ENCODE measurements around the gene WHRN.

The WHRN gene

DNA sequence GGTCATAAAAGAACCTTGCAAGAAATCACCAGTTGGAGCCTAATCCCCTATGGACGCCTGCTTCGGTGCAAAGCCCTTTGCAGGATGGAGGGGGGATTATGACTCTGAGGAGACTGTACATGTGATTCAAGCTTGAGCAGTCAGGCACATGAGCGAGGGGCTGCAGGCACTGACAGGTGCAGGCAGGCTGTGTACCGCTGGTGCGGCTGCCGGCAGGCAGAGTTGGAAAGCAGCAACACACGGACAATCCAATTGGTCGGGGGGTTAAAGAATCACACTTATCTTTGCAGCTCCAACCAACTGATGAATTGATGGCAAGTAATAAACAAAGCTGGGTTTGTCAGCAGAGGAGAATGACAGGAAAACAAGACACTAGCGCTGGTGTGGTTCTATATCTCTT is 5.7 kb downstream of the WHRN start:
- no CpG with 5 or more reads among the region's 9 CpGs for WGBS (ENCODE audit: extremely low coverage, insufficient coverage, insufficient read length)
- no peak overlapping the region for H3K4me3 ChIP-seq (ENCODE audit: low read depth, low read length)
- no peak overlapping the region for H2BK120ac ChIP-seq (ENCODE audit: insufficient read depth, low read length, poor library complexity)
- H3K14ac ChIP-seq (ENCODE audit: low read length), result no peak overlapping the region
- H3K23ac ChIP-seq (ENCODE audit: low read length), result no peak overlapping the region
- DNase-seq, result no peak
- no peak overlapping the region for H2BK5ac ChIP-seq (ENCODE audit: low read depth, low read length, poor library complexity)
- no peak overlapping the region for H2AK5ac ChIP-seq (ENCODE audit: low read length)
- H3K4me1 ChIP-seq (ENCODE audit: control insufficient read depth in 1 of 2, insufficient read depth in 2 of 2, low read length in 2 of 2), result peaks cover 2 to 15% of the 10 kb centered on the region in 2 experiments
- no peak overlapping the region for H2BK12ac ChIP-seq (ENCODE audit: low read length)
- no peak overlapping the region for H4K12ac ChIP-seq (ENCODE audit: low read depth, low read length)
- H3K9ac ChIP-seq (ENCODE audit: low read length), result no peak overlapping the region
- H2AFZ ChIP-seq (ENCODE audit: insufficient read depth, low read length, poor library complexity), result no peak overlapping the region
- H3K18ac ChIP-seq (ENCODE audit: low read length), result no peak overlapping the region
- no peak overlapping the region for H4K8ac ChIP-seq (ENCODE audit: low read depth, low read length)
- no peak overlapping the region for H3K27ac ChIP-seq (ENCODE audit: low read depth, low read length)
- H3K4ac ChIP-seq (ENCODE audit: low read depth, low read length), result no peak overlapping the region
- H3K36me3 ChIP-seq (ENCODE audit: control insufficient read depth in 1 of 2, insufficient read depth in 2 of 2, low read length in 2 of 2), result no peaks in the 10 kb centered on the region
- no peak overlapping the region for H3K4me2 ChIP-seq (ENCODE audit: low read length)
- no peak overlapping the region for H4K91ac ChIP-seq (ENCODE audit: low read depth, low read length)
- H3K79me1 ChIP-seq (ENCODE audit: low read length), result peaks cover 4% of the 10 kb centered on the region
- no peaks in the 10 kb centered on the region for H3K9me3 ChIP-seq (ENCODE audit: insufficient read depth, low read depth, low read length)
- no peaks in the 10 kb centered on the region for H3K79me2 ChIP-seq (ENCODE audit: control insufficient read depth, insufficient read depth, low read length, poor library complexity)
- H3K27me3 ChIP-seq (ENCODE audit: insufficient read depth, low read length), result no peaks in the 10 kb centered on the region

DNA sequence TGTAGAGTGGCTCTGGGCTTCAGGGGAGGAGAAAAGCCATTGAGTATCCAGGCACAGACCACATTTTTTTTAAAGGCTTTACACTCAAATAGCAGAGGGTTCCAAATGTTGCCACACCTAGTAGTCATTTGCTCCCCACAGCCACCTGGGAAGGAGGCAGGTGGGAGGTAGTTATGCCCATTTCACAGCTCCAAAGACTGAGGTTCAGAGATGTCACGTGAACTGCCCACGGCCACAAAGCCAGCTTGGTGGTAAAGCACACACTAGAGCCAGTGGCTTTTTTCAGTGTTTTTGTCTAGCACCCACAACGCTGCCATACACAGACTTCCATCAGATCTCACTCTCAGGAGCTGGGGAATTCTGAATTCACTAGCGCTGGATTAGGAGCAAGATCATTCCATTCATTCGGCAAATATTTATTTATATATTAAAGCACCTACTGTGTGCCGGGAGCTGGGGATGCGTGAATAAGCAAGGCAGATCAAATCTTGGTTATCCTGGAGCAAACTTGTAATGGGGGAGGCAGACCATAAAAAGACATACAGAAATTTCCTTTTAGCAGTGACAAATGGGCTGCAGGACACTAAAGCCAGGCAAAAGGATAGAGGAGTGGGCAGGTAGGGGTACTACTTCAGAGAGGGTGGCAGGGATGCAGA is 7.4 kb downstream of the WHRN start:
- Histone ChIP-seq H4K12ac (ENCODE audit: low read depth, low read length) (no peak overlapping the region), H3K4me2 (ENCODE audit: low read length) (no peak overlapping the region), H3K23ac (ENCODE audit: low read length) (no peak overlapping the region), H3K79me1 (ENCODE audit: low read length) (peaks cover 2% of the 10 kb centered on the region), H3K36me3 (ENCODE audit: control insufficient read depth in 1 of 2, insufficient read depth in 2 of 2, low read length in 2 of 2) (no peaks in the 10 kb centered on the region), H2BK120ac (ENCODE audit: insufficient read depth, low read length, poor library complexity) (no peak overlapping the region), H3K27ac (ENCODE audit: low read depth, low read length) (no peak overlapping the region), H2AFZ (ENCODE audit: insufficient read depth, low read length, poor library complexity) (no peak overlapping the region), H3K4ac (ENCODE audit: low read depth, low read length) (no peak overlapping the region), H4K91ac (ENCODE audit: low read depth, low read length) (no peak overlapping the region), H2BK5ac (ENCODE audit: low read depth, low read length, poor library complexity) (no peak overlapping the region), H2BK12ac (ENCODE audit: low read length) (no peak overlapping the region), H3K18ac (ENCODE audit: low read length) (no peak overlapping the region), H3K4me1 (ENCODE audit: control insufficient read depth in 1 of 2, insufficient read depth in 2 of 2, low read length in 2 of 2) (peaks cover 0 to 8% of the 10 kb centered on the region in 2 experiments), H3K9me3 (ENCODE audit: insufficient read depth, low read depth, low read length) (no peaks in the 10 kb centered on the region), H3K4me3 (ENCODE audit: low read depth, low read length) (no peak overlapping the region), H2AK5ac (ENCODE audit: low read length) (no peak overlapping the region), H3K27me3 (ENCODE audit: insufficient read depth, low read length) (no peaks in the 10 kb centered on the region), H3K14ac (ENCODE audit: low read length) (no peak overlapping the region), H4K8ac (ENCODE audit: low read depth, low read length) (no peak overlapping the region), H3K79me2 (ENCODE audit: control insufficient read depth, insufficient read depth, low read length, poor library complexity) (no peaks in the 10 kb centered on the region), H3K9ac (ENCODE audit: low read length) (no peak overlapping the region)
- DNase-seq, result no peak
- WGBS (ENCODE audit: extremely low coverage, insufficient coverage, insufficient read length), result no CpG with 5 or more reads among the region's 7 CpGs

DNA sequence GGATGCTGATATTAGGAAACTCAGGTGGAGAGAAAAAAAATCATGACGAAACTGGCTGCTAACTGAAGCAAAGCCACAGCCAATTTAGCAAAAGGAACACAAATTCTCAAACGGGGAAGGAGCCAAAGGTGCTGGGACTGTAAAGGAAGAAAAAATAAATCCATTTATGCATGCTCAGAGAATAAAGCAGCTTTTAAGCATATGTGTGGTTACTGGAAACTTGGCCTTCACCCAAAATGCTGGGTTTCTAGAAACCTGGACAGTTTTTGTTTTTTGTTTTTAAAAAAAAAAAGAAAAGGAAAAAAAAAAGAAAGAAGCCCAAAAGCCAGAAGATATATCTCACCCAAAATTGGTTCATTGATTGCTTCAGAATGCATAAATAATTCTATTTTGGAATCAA is 8.0 kb downstream of the WHRN start:
- Histone ChIP-seq H3K4me1 (ENCODE audit: control insufficient read depth in 1 of 2, insufficient read depth in 2 of 2, low read length in 2 of 2) (peaks cover 0 to 7% of the 10 kb centered on the region in 2 experiments), H2BK12ac (ENCODE audit: low read length) (no peak overlapping the region), H2BK5ac (ENCODE audit: low read depth, low read length, poor library complexity) (no peak overlapping the region), H3K18ac (ENCODE audit: low read length) (no peak overlapping the region), H3K14ac (ENCODE audit: low read length) (no peak overlapping the region), H3K9ac (ENCODE audit: low read length) (no peak overlapping the region), H3K4me2 (ENCODE audit: low read length) (no peak overlapping the region), H3K36me3 (ENCODE audit: control insufficient read depth in 1 of 2, insufficient read depth in 2 of 2, low read length in 2 of 2) (no peaks in the 10 kb centered on the region), H4K8ac (ENCODE audit: low read depth, low read length) (no peak overlapping the region), H3K79me2 (ENCODE audit: control insufficient read depth, insufficient read depth, low read length, poor library complexity) (no peaks in the 10 kb centered on the region), H2AFZ (ENCODE audit: insufficient read depth, low read length, poor library complexity) (no peak overlapping the region), H3K9me3 (ENCODE audit: insufficient read depth, low read depth, low read length) (no peaks in the 10 kb centered on the region), H3K23ac (ENCODE audit: low read length) (no peak overlapping the region), H3K79me1 (ENCODE audit: low read length) (peaks cover 2% of the 10 kb centered on the region), H3K4me3 (ENCODE audit: low read depth, low read length) (no peak overlapping the region), H4K12ac (ENCODE audit: low read depth, low read length) (no peak overlapping the region), H4K91ac (ENCODE audit: low read depth, low read length) (no peak overlapping the region), H3K4ac (ENCODE audit: low read depth, low read length) (no peak overlapping the region), H2BK120ac (ENCODE audit: insufficient read depth, low read length, poor library complexity) (no peak overlapping the region), H3K27ac (ENCODE audit: low read depth, low read length) (no peak overlapping the region), H2AK5ac (ENCODE audit: low read length) (no peak overlapping the region), H3K27me3 (ENCODE audit: insufficient read depth, low read length) (no peaks in the 10 kb centered on the region)
- no peak for DNase-seq
- no CpG with 5 or more reads among the region's 2 CpGs for WGBS (ENCODE audit: extremely low coverage, insufficient coverage, insufficient read length)

DNA sequence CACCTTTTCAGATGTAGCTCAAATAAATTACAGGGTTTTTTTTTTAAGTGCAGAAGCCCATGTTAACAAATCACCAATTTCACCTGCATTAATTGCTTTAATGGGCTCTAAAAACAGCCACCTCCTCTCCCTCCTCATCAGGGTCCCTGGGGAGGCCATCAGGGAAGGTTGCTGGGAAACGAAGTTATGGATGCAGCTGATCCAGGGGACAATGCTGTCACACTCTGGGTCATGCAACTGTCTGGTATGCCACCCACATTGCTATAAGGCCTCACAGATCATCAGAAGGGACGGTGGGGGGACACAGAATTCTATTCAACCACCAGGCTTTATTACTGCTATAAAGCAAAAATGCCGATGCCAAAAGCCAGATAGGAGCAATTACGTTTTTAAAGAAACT is 9.3 kb downstream of the WHRN start:
- Histone ChIP-seq H3K23ac (ENCODE audit: low read length) (no peak overlapping the region), H4K91ac (ENCODE audit: low read depth, low read length) (no peak overlapping the region), H3K79me1 (ENCODE audit: low read length) (no peaks in the 10 kb centered on the region), H3K4me1 (ENCODE audit: control insufficient read depth in 1 of 2, insufficient read depth in 2 of 2, low read length in 2 of 2) (no peaks in the 10 kb centered on the region), H3K9me3 (ENCODE audit: insufficient read depth, low read depth, low read length) (no peaks in the 10 kb centered on the region), H4K8ac (ENCODE audit: low read depth, low read length) (no peak overlapping the region), H2BK120ac (ENCODE audit: insufficient read depth, low read length, poor library complexity) (no peak overlapping the region), H3K14ac (ENCODE audit: low read length) (no peak overlapping the region), H3K4me3 (ENCODE audit: low read depth, low read length) (no peak overlapping the region), H3K27me3 (ENCODE audit: insufficient read depth, low read length) (no peaks in the 10 kb centered on the region), H2AK5ac (ENCODE audit: low read length) (no peak overlapping the region), H3K79me2 (ENCODE audit: control insufficient read depth, insufficient read depth, low read length, poor library complexity) (no peaks in the 10 kb centered on the region), H3K9ac (ENCODE audit: low read length) (no peak overlapping the region), H3K27ac (ENCODE audit: low read depth, low read length) (no peak overlapping the region), H2BK5ac (ENCODE audit: low read depth, low read length, poor library complexity) (no peak overlapping the region), H3K18ac (ENCODE audit: low read length) (no peak overlapping the region), H2BK12ac (ENCODE audit: low read length) (no peak overlapping the region), H3K36me3 (ENCODE audit: control insufficient read depth in 1 of 2, insufficient read depth in 2 of 2, low read length in 2 of 2) (no peaks in the 10 kb centered on the region), H3K4ac (ENCODE audit: low read depth, low read length) (no peak overlapping the region), H2AFZ (ENCODE audit: insufficient read depth, low read length, poor library complexity) (no peak overlapping the region), H4K12ac (ENCODE audit: low read depth, low read length) (no peak overlapping the region), H3K4me2 (ENCODE audit: low read length) (no peak overlapping the region)
- no CpG with 5 or more reads among the region's 4 CpGs for WGBS (ENCODE audit: extremely low coverage, insufficient coverage, insufficient read length)
- no peak for DNase-seq

Data from trophoblast cell (in vitro differentiated cells and primary cell).